A673 (cell line): ENCODE results near the gene KRT36. TPM values are rescaled to one million over a fixed set of nuclear protein-coding genes. Genes with fewer than 3 reads are reported as not detected.

ENCODE experiments used
- BruUV-seq: library from RNA; stranded (reverse); fragments of 400-500 nt; replicated peaks from 2 replicates; lab custom pipeline; 2021; lab: Mats Ljungman, UMichigan
- CTCF ChIA-PET: fragments of 300-600 bp; sonication (Branson Sonifier 250); formaldehyde crosslinking; loops from one replicate; lab custom pipeline; 2022; ENCODE audit warnings: antibody characterized with exemption; lab: Charles Lee
- POLR2A ChIA-PET: fragments of 300-600 bp; sonication (Branson Sonifier 250); formaldehyde crosslinking; loops from one replicate; lab custom pipeline; 2022; ENCODE audit warnings: antibody characterized with exemption; ENCODE audit not compliant: low non-redundant PET; lab: Charles Lee
- DNase-seq: peaks from one replicate; pipeline ENCODE4 v3.0.0-alpha.2; 2015; ENCODE audit warnings: low spot score
- H3K27ac ChIP-seq: fragments of 200-600 bp; sonication (generic); 2 replicates; pipeline ENCODE4 v1.5.1; 2016; ENCODE audit warnings: mixed run types, low read depth, mild to moderate bottlenecking, mixed read lengths, antibody characterized with exemption, low read length; ENCODE audit not compliant: poor library complexity, severe bottlenecking
- H3K27me3 ChIP-seq: fragments of 200-600 bp; sonication (generic); replicated peaks from 2 replicates; pipeline ENCODE4 v1.6.1; 2017; ENCODE audit warnings: mixed run types, low read depth, mild to moderate bottlenecking, mixed read lengths, antibody characterized with exemption, low read length; ENCODE audit not compliant: insufficient read depth, poor library complexity
- H3K36me3 ChIP-seq: fragments of 200-600 bp; sonication (generic); 2 replicates; pipeline ENCODE4 v1.6.1; 2016; ENCODE audit warnings: mixed run types, mild to moderate bottlenecking, mixed read lengths, antibody characterized with exemption, low read length; ENCODE audit not compliant: insufficient read depth, poor library complexity, severe bottlenecking
- H3K4me1 ChIP-seq: fragments of 200-600 bp; sonication (generic); 2 replicates; pipeline ENCODE4 v1.6.1; 2017; ENCODE audit warnings: mixed run types, mild to moderate bottlenecking, mixed read lengths, antibody characterized with exemption, low read length; ENCODE audit not compliant: insufficient read depth, poor library complexity, severe bottlenecking
- H3K4me3 ChIP-seq: fragments of 200-600 bp; sonication (generic); 2 replicates; pipeline ENCODE4 v1.5.1; 2016; ENCODE audit warnings: low read depth, mixed run types, mild to moderate bottlenecking, mixed read lengths, low read length; ENCODE audit not compliant: poor library complexity, severe bottlenecking
- H3K9me3 ChIP-seq: fragments of 200-600 bp; sonication (generic); 2 replicates; pipeline ENCODE4 v1.6.1; 2016; ENCODE audit warnings: mixed run types, low read depth, mild to moderate bottlenecking, mixed read lengths, antibody characterized with exemption, low read length; ENCODE audit not compliant: poor library complexity, severe bottlenecking
- EZH2 ChIP-seq: fragments of 200-600 bp; sonication (generic); IDR thresholded peaks from 2 replicates; pipeline ENCODE4 v1.6.1; 2017; ENCODE audit warnings: borderline replicate concordance, low read depth, mild to moderate bottlenecking, mixed read lengths, antibody characterized with exemption, low read length; ENCODE audit not compliant: poor library complexity, severe bottlenecking
- intact Hi-C: fragments of 100-400 bp; cut with micrococcal nuclease; formaldehyde crosslinking; loops from one replicate; pipeline ENCODE4 v1.10.0; 2022; ENCODE audit not compliant: unreplicated experiment
- total RNA-seq: library from RNA; stranded (reverse); gene quantifications from 2 replicates; pipeline ENCODE4 v1.2.3, GENCODE V29; 2021
- TF ChIP-seq, protein P1 (sequence below): fragments of 300-800, 200-600 bp; sonication (generic); conservative IDR thresholded peaks from 2 replicates; pipeline ENCODE4 v1.5.1; 2017; ENCODE audit warnings: low read depth, mild to moderate bottlenecking, antibody characterized with exemption, low read length, moderate library complexity, mixed read lengths

Gene KRT36
- total RNA-seq, 1 experiment from 2014 or later = not detected

DNA sequence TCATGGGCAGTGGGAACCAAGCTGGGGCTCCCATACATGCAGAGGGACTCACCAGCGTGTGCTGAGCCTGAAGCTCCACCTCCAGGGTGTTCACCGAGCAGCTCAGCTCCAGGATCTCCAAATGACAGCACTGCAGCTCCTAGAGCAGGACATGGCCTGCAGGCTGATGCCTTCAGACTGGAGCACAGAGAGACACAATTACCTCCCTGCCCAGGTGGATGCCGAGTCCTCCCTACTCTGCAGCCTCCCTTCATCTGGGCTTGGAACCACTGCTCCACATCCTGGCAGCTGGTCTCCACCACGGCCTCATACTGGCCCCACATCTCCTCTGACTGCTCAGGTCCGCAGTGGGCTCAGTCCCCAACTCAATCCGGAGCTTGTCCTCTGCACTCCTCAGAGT is 40.7 kb downstream of the KRT36 start:
- no peaks in the 10 kb centered on the region for H3K4me1 ChIP-seq
- no peaks in the 10 kb centered on the region for H3K9me3 ChIP-seq
- no peak overlapping the region for H3K4me3 ChIP-seq
- no TSS peak for BruUV-seq
- H3K36me3 ChIP-seq = no peaks in the 10 kb centered on the region
- DNase-seq = no peak
- intact Hi-C loops = no loop called here
- POLR2A ChIA-PET = no interaction called here
- CTCF ChIA-PET = no interaction called here
- no peaks in the 10 kb centered on the region for H3K27me3 ChIP-seq
- TF ChIP-seq EZH2 = no peak
- TF ChIP-seq, protein P1, sequence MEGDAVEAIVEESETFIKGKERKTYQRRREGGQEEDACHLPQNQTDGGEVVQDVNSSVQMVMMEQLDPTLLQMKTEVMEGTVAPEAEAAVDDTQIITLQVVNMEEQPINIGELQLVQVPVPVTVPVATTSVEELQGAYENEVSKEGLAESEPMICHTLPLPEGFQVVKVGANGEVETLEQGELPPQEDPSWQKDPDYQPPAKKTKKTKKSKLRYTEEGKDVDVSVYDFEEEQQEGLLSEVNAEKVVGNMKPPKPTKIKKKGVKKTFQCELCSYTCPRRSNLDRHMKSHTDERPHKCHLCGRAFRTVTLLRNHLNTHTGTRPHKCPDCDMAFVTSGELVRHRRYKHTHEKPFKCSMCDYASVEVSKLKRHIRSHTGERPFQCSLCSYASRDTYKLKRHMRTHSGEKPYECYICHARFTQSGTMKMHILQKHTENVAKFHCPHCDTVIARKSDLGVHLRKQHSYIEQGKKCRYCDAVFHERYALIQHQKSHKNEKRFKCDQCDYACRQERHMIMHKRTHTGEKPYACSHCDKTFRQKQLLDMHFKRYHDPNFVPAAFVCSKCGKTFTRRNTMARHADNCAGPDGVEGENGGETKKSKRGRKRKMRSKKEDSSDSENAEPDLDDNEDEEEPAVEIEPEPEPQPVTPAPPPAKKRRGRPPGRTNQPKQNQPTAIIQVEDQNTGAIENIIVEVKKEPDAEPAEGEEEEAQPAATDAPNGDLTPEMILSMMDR = no peak
- no peak overlapping the region for H3K27ac ChIP-seq

DNA sequence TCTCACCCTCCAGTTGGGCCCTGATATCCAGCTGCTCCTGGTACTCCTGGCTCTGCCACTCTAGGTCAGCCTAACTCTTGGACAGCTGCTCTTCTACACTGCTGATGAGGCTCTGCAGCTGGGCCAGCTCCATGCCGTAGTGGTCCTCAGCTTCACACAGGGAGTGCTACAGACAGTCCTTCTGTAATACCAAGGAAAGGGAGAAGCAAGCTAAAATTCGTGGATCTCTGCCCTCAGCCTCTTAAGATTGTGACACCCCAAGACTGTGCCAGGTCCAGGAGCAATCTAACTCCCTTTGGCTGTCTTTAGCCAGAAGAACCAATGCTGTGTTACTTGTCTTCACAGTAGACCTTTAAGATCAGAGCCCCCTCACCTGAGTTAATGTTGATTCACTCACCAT is 41.2 kb downstream of the KRT36 start:
- DNase-seq = no peak
- ChIA-PET CTCF (no interaction called here), POLR2A (no interaction called here)
- Histone ChIP-seq H3K36me3 (no peaks in the 10 kb centered on the region), H3K4me1 (no peaks in the 10 kb centered on the region), H3K9me3 (no peaks in the 10 kb centered on the region), H3K27ac (no peak overlapping the region), H3K27me3 (no peaks in the 10 kb centered on the region), H3K4me3 (no peak overlapping the region)
- TF ChIP-seq EZH2 = no peak
- TF ChIP-seq, protein P1 = no peak
- intact Hi-C loops = no loop called here
- no TSS peak for BruUV-seq

DNA sequence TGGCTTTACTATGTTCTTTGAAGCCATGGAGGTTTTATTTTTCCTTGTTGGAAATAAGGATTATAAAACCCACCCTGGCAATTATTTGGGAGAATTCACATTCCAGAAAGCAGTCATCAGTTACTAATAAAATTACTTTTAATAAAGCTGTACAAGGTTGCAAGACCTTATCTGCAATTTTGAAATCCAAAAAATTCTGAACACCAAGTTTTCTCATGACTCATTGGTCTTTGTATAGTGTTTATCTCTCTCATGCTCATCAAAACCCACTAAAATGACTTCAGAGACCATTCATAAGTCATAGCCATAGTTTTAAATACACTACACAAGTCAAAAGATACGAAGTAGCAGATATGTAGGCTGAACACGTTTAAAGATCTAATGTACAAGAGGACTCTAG is 42.9 kb downstream of the KRT36 start:
- POLR2A ChIA-PET = no interaction called here

More for the DNA sequence above, 42.9 kb downstream of the KRT36 start:
- Histone ChIP-seq H3K9me3 (no peaks in the 10 kb centered on the region), H3K27me3 (no peaks in the 10 kb centered on the region), H3K4me3 (no peak overlapping the region), H3K4me1 (no peaks in the 10 kb centered on the region), H3K36me3 (no peaks in the 10 kb centered on the region), H3K27ac (no peak overlapping the region)
- intact Hi-C loops = no loop called here
- no peak for TF ChIP-seq EZH2
- TF ChIP-seq, protein P1 = no peak
- BruUV-seq = no TSS peak
- CTCF ChIA-PET = no interaction called here
- no peak for DNase-seq
